Activated CD4-positive, alpha-beta memory T cell treated with anti-CD3 and anti-CD28 coated beads for 36 hours (primary cell): ENCODE data around the gene SCAF1. TPM values are rescaled to one million over a fixed set of nuclear protein-coding genes. Genes with fewer than 3 reads are reported as not detected.

Source experiments
- CTCF ChIA-PET: fragments of 350-600 bp; sonication (Branson Sonifier 250); formaldehyde crosslinking; loops from one replicate; lab custom pipeline; 2021; ENCODE audit warnings: antibody characterized with exemption, inconsistent platforms; lab: Charles Lee
- POLR2A ChIA-PET: fragments of 350-600 bp; sonication (Branson Sonifier 250); formaldehyde crosslinking; loops from one replicate; lab custom pipeline; 2021; ENCODE audit warnings: antibody characterized with exemption; lab: Charles Lee
- DNase-seq: peaks from one replicate; pipeline ENCODE4 v3.0.0-alpha.2; 2020
- H3K27ac Mint-ChIP-seq: one replicate; pipeline ENCODE4 v1.8.0; 2021; ENCODE audit warnings: mixed read lengths
- H3K27me3 Mint-ChIP-seq: one replicate; pipeline ENCODE4 v1.8.0; 2021; ENCODE audit warnings: mixed read lengths
- H3K36me3 Mint-ChIP-seq: one replicate; pipeline ENCODE4 v1.8.0; 2021; ENCODE audit warnings: mixed read lengths
- H3K4me1 Mint-ChIP-seq: one replicate; pipeline ENCODE4 v1.8.0; 2021; ENCODE audit warnings: low read depth, mixed read lengths
- H3K4me3 Mint-ChIP-seq: one replicate; pipeline ENCODE4 v1.8.0; 2021; ENCODE audit warnings: mild to moderate bottlenecking, mixed read lengths
- H3K9me3 Mint-ChIP-seq: one replicate; pipeline ENCODE4 v1.8.0; 2021; ENCODE audit warnings: mixed read lengths
- intact Hi-C: fragments of 100-400 bp; cut with micrococcal nuclease; formaldehyde crosslinking; loops from one replicate; pipeline ENCODE4 v1.15.1; 2023
- total RNA-seq, 2 experiments: library from RNA; stranded (reverse); gene quantifications; one replicate each; pipeline ENCODE4 v1.2.3, GENCODE V29; 2021

SCAF1 gene
- total RNA-seq, 2 experiments from 2014 or later = 57.4 to 58.6 TPM

- peaks cover 37% of the 10 kb centered on the region for H3K4me1 Mint-ChIP-seq
- no peak overlapping the region for H3K4me3 Mint-ChIP-seq
- H3K9me3 Mint-ChIP-seq = no peaks in the 10 kb centered on the region
- H3K27ac Mint-ChIP-seq = peak overlapping the region; percentile 51
- no peaks in the 10 kb centered on the region for H3K27me3 Mint-ChIP-seq
- DNase-seq = no peak
- ChIA-PET POLR2A (no interaction called here), CTCF (interaction anchor here (1.9 to 2.2 kb wide), 2 partner anchors 10 to 134 kb away, joined by 4 to 12 read pairs; no protein-coding TSS in a partner anchor)
- intact Hi-C loops = no loop called here
- H3K36me3 Mint-ChIP-seq = peaks cover 43% of the 10 kb centered on the region
Measured at GRCh38 chr19:49682274-49682673, 40.3 kb downstream of the SCAF1 start.

- DNase-seq = no peak
- Mint-ChIP-seq H3K27me3 (no peaks in the 10 kb centered on the region), H3K4me3 (no peak overlapping the region), H3K36me3 (peaks cover 54% of the 10 kb centered on the region), H3K4me1 (peaks cover 31% of the 10 kb centered on the region), H3K9me3 (no peaks in the 10 kb centered on the region), H3K27ac (no peak overlapping the region)
- CTCF ChIA-PET = interaction anchor here (1.0 to 1.6 kb wide), 4 partner anchors 9 to 24 kb away, joined by 3 to 4 read pairs (median 3); no protein-coding TSS in a partner anchor
- POLR2A ChIA-PET = interaction anchor here (1.0 kb wide), 1 partner anchor 25 kb away, joined by 3 read pairs; no protein-coding TSS in a partner anchor
- intact Hi-C loops = no loop called here
Measured at GRCh38 chr19:49683814-49684250, 41.8 kb downstream of the SCAF1 start.

GRCh38 chr19:49684251-49684982 is 42.4 kb downstream of the SCAF1 start:
- no peaks in the 10 kb centered on the region for H3K9me3 Mint-ChIP-seq
- H3K36me3 Mint-ChIP-seq = peaks cover 54% of the 10 kb centered on the region
- ChIA-PET CTCF (interaction anchor here (0.6 to 1.6 kb wide), 10 partner anchors 9 to 178 kb away, joined by 3 to 5 read pairs (median 3); no protein-coding TSS in a partner anchor), POLR2A (interaction anchor here (1.0 kb wide), 1 partner anchor 25 kb away, joined by 3 read pairs; no protein-coding TSS in a partner anchor)
- H3K27me3 Mint-ChIP-seq = no peaks in the 10 kb centered on the region
- peaks cover 26% of the 10 kb centered on the region for H3K4me1 Mint-ChIP-seq
- no peak overlapping the region for H3K4me3 Mint-ChIP-seq
- H3K27ac Mint-ChIP-seq = no peak overlapping the region
- DNase-seq = peak; percentile 39
- intact Hi-C loops = no loop called here

GRCh38 chr19:49684983-49685553 is 43.1 kb downstream of the SCAF1 start:
- Mint-ChIP-seq H3K27ac (no peak overlapping the region), H3K4me1 (peaks cover 23% of the 10 kb centered on the region), H3K4me3 (no peak overlapping the region), H3K27me3 (no peaks in the 10 kb centered on the region), H3K36me3 (peaks cover 54% of the 10 kb centered on the region), H3K9me3 (no peaks in the 10 kb centered on the region)
- CTCF ChIA-PET = interaction anchor here (0.6 to 1.6 kb wide), 10 partner anchors 8 to 179 kb away, joined by 3 to 5 read pairs (median 3); no protein-coding TSS in a partner anchor
- DNase-seq = no peak
- intact Hi-C loops = no loop called here
- POLR2A ChIA-PET = interaction anchor here (0.5 to 1.0 kb wide), 3 partner anchors 11 to 75 kb away, joined by 3 to 4 read pairs (median 3); no protein-coding TSS in a partner anchor

- CTCF ChIA-PET = interaction anchor here (1.0 to 1.2 kb wide), 2 partner anchors 116 to 179 kb away, joined by 3 to 5 read pairs; no protein-coding TSS in a partner anchor
Measured at GRCh38 chr19:49685845-49686332, 43.9 kb downstream of the SCAF1 start.

GRCh38 chr19:49686503-49687088 is 44.6 kb downstream of the SCAF1 start:
- H3K27me3 Mint-ChIP-seq = peaks cover 11% of the 10 kb centered on the region
- H3K4me1 Mint-ChIP-seq = peaks cover 25% of the 10 kb centered on the region
- H3K36me3 Mint-ChIP-seq = peaks cover 54% of the 10 kb centered on the region
- no peak for DNase-seq
- ChIA-PET POLR2A (no interaction called here), CTCF (interaction anchor here (1.3 kb wide), 1 partner anchor 180 kb away, joined by 3 read pairs; no protein-coding TSS in a partner anchor)
- no peak overlapping the region for H3K27ac Mint-ChIP-seq
- no peak overlapping the region for H3K4me3 Mint-ChIP-seq
- H3K9me3 Mint-ChIP-seq = no peaks in the 10 kb centered on the region
- intact Hi-C loops = no loop called here

More at GRCh38 chr19:49685845-49686332, 43.9 kb downstream of the SCAF1 start:
- Mint-ChIP-seq H3K4me1 (peaks cover 23% of the 10 kb centered on the region), H3K4me3 (no peak overlapping the region), H3K27ac (no peak overlapping the region), H3K36me3 (peaks cover 58% of the 10 kb centered on the region), H3K9me3 (no peaks in the 10 kb centered on the region), H3K27me3 (peaks cover 7% of the 10 kb centered on the region)
- no peak for DNase-seq
- POLR2A ChIA-PET = interaction anchor here (0.5 to 0.7 kb wide), 2 partner anchors 10 to 76 kb away, joined by 3 to 4 read pairs; no protein-coding TSS in a partner anchor
- intact Hi-C loops = no loop called here

- H3K4me3 Mint-ChIP-seq = no peak overlapping the region
- no peak for DNase-seq
- POLR2A ChIA-PET = interaction anchor here (0.6 kb wide), 1 partner anchor 31 kb away, joined by 3 read pairs; no protein-coding TSS in a partner anchor
- peaks cover 20% of the 10 kb centered on the region for H3K4me1 Mint-ChIP-seq
- peaks cover 11% of the 10 kb centered on the region for H3K27me3 Mint-ChIP-seq
- peaks cover 50% of the 10 kb centered on the region for H3K36me3 Mint-ChIP-seq
- H3K9me3 Mint-ChIP-seq = no peaks in the 10 kb centered on the region
- intact Hi-C loops = no loop called here
- H3K27ac Mint-ChIP-seq = no peak overlapping the region
- CTCF ChIA-PET = interaction anchor here (1.3 kb wide), 1 partner anchor 181 kb away, joined by 3 read pairs; no protein-coding TSS in a partner anchor
Measured at GRCh38 chr19:49687150-49687549, 45.1 kb downstream of the SCAF1 start.

- Mint-ChIP-seq H3K27me3 (peaks cover 15% of the 10 kb centered on the region), H3K36me3 (peaks cover 45% of the 10 kb centered on the region), H3K9me3 (no peaks in the 10 kb centered on the region), H3K27ac (no peak overlapping the region), H3K4me1 (peaks cover 16% of the 10 kb centered on the region), H3K4me3 (no peak overlapping the region)
- ChIA-PET POLR2A (interaction anchor here (0.5 to 0.6 kb wide), 2 partner anchors 13 to 30 kb away, joined by 3 read pairs; no protein-coding TSS in a partner anchor), CTCF (interaction anchor here (1.3 kb wide), 1 partner anchor 182 kb away, joined by 3 read pairs; no protein-coding TSS in a partner anchor)
- intact Hi-C loops = no loop called here
- no peak for DNase-seq
Measured at GRCh38 chr19:49687566-49688316, 45.7 kb downstream of the SCAF1 start.

- peaks cover 41% of the 10 kb centered on the region for H3K36me3 Mint-ChIP-seq
- H3K27ac Mint-ChIP-seq = no peak overlapping the region
- H3K9me3 Mint-ChIP-seq = no peaks in the 10 kb centered on the region
- no peak overlapping the region for H3K4me3 Mint-ChIP-seq
- intact Hi-C loops = no loop called here
- peaks cover 15% of the 10 kb centered on the region for H3K27me3 Mint-ChIP-seq
- DNase-seq = no peak
- ChIA-PET CTCF (interaction anchor here (0.7 kb wide), 1 partner anchor 16 kb away, joined by 3 read pairs; no protein-coding TSS in a partner anchor), POLR2A (interaction anchor here (0.5 kb wide), 1 partner anchor 12 kb away, joined by 3 read pairs; no protein-coding TSS in a partner anchor)
- peaks cover 16% of the 10 kb centered on the region for H3K4me1 Mint-ChIP-seq
Measured at GRCh38 chr19:49688531-49689132, 46.6 kb downstream of the SCAF1 start.
